Gastroesophageal sphincter (tissue), 3 donors: ENCODE measurements around the gene HYAL1.

Source experiments
- CTCF ChIP-seq, 4 experiments: fragments of 200-600 bp in 2 of 4; fragments of 450-650 bp in 2 of 4; sonication (generic) in 1 of 4; IDR thresholded peaks; one replicate each; pipeline ENCODE4 v1.5.1; 2017 to 2019; ENCODE audit warnings: antibody characterized with exemption in 4 of 4, mild to moderate bottlenecking in 2 of 4, moderate library complexity in 2 of 4
- POLR2A ChIP-seq, 2 donors: fragments of 450-650 bp; IDR thresholded peaks; one replicate each; pipeline ENCODE4 v1.6.1; 2017; ENCODE audit warnings: antibody characterized with exemption in 2 of 2, mild to moderate bottlenecking in 2 of 2, moderate library complexity in 1 of 2

- TF ChIP-seq CTCF (IDR thresholded peaks at IDR 0.05) = no peak
- no peak for TF ChIP-seq POLR2A (IDR thresholded peaks at IDR 0.05)
Measured at GRCh38 chr3:50286322-50287227, 16.8 kb downstream of the HYAL1 start.
